Coronary artery (tissue), 2 donors: ENCODE measurements around the gene ZNF691.

Experiments used
- DNase-seq: peaks from one replicate; pipeline ENCODE4 v3.0.0-alpha.2; 2017; ENCODE audit warnings: low spot score
- H3K27ac ChIP-seq, 2 donors: fragments of 200-600 bp; sonication (generic); one replicate each; pipeline ENCODE4 v1.5.1; 2016 to 2019
- H3K4me3 ChIP-seq: fragments of 200-600 bp; sonication (generic); 2 replicates; pipeline ENCODE4 v1.5.1; 2016; ENCODE audit warnings: mild to moderate bottlenecking, moderate library complexity
- TF ChIP-seq, protein P1 (sequence below): fragments of 200-600 bp; sonication (generic); IDR thresholded peaks from one replicate; pipeline ENCODE4 v1.5.1; 2019; ENCODE audit warnings: antibody characterized with exemption

The ZNF691 gene, protein sequence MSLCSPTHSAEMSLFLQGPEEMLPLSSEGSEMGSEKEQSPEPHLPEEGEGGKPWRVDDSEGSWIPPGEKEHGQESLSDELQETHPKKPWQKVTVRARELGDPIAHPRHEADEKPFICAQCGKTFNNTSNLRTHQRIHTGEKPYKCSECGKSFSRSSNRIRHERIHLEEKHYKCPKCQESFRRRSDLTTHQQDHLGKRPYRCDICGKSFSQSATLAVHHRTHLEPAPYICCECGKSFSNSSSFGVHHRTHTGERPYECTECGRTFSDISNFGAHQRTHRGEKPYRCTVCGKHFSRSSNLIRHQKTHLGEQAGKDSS

DNA sequence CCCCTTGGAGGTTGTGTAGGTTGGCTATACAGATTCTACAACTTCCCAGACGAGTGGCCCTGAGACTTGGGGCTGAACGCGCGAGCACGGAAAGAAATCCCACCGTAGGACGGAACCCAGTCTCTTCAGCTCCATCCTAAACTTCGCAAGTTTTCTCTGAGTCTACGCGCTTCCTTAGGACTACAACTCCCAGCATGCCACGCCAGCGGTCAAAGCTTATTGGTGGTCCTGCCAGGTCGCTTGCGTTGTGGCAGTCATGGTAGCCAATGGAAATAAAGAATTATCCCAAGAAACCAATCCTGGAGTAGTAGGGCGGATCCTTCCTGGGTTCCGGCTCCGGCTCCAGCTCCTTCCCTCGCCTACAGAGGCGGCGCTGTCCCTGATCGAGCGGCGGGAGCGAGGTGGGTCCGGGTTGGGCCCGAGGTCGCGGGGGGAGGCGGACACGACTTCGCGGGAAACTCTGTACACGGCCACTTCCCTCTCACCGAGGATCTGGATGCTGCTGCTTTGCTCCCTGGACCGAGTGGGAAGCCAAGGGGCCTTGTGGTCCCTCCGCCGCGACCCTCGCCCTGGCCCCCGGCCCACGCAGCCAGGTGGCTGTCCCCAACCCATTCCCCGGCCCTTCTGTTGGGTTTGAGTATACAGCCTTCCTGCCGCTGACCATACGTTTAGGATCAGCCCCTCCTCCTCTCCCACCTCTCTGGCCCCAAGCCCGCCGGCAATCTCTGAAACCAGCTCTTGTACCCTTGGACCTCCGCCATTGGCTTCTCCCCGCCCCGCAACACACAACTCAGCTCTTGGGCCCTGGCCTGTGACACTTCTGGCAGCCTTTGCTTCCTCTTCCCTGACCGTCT lies at the start of gene ZNF691:
TSS of gene ZNF691 (plus strand) at position 357 of the 854 bp plus-strand sequence. CDS start 3,046 bp downstream, outside the sequence.
- peak within 1 kb of the TSS; percentile 74 to 91 for H3K27ac ChIP-seq
- DNase-seq = peak; percentile 96
- H3K4me3 ChIP-seq = peak within 1 kb of the TSS; percentile 97
- TF ChIP-seq, protein P1, sequence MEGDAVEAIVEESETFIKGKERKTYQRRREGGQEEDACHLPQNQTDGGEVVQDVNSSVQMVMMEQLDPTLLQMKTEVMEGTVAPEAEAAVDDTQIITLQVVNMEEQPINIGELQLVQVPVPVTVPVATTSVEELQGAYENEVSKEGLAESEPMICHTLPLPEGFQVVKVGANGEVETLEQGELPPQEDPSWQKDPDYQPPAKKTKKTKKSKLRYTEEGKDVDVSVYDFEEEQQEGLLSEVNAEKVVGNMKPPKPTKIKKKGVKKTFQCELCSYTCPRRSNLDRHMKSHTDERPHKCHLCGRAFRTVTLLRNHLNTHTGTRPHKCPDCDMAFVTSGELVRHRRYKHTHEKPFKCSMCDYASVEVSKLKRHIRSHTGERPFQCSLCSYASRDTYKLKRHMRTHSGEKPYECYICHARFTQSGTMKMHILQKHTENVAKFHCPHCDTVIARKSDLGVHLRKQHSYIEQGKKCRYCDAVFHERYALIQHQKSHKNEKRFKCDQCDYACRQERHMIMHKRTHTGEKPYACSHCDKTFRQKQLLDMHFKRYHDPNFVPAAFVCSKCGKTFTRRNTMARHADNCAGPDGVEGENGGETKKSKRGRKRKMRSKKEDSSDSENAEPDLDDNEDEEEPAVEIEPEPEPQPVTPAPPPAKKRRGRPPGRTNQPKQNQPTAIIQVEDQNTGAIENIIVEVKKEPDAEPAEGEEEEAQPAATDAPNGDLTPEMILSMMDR = no peak

DNA sequence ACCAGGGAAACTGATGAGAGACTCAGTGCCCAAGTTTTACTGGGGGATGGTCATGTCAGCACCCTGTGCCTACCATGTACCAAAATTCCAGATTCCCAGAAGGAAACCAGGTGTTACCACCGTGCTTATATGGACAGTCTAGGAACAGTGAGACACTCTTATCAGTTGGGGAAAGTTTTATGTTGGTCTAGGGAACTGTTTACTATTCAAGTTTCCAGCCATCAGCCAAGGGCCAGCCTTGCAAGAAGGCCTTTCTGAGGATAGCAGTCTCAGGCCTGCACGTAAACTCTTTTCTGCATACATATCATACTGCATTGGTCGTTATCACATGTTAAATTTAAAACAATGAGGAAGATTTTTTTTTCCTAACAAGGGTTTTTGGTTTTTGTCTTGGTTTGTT lies 49.0 kb upstream of the ZNF691 start:
- H3K4me3 ChIP-seq = no peak overlapping the region
- TF ChIP-seq, protein P1 = no peak
- no peak for DNase-seq
- no peak overlapping the region for H3K27ac ChIP-seq

DNA sequence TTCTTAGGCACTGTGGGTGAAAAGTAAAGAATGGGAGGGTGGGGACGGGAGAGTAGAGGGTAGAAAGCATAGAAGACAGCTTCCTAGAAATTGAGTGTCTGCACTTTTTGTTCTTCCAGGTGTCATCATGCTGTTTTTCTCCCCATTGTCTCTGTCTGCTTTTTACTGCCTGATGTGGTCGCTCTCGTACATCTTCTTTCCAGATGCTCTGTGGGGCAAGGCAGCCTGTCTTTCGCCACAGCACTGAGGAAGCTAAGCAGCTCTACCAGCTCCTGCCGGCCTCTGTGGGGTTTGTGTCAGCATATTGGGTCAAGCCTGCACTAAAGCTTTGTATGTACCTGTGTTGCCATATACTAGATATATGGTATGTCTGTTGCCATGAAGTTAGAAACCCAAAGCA lies 48.4 kb upstream of the ZNF691 start:
- no peak overlapping the region for H3K4me3 ChIP-seq
- DNase-seq = no peak
- no peak overlapping the region for H3K27ac ChIP-seq
- TF ChIP-seq, protein P1 = no peak

DNA sequence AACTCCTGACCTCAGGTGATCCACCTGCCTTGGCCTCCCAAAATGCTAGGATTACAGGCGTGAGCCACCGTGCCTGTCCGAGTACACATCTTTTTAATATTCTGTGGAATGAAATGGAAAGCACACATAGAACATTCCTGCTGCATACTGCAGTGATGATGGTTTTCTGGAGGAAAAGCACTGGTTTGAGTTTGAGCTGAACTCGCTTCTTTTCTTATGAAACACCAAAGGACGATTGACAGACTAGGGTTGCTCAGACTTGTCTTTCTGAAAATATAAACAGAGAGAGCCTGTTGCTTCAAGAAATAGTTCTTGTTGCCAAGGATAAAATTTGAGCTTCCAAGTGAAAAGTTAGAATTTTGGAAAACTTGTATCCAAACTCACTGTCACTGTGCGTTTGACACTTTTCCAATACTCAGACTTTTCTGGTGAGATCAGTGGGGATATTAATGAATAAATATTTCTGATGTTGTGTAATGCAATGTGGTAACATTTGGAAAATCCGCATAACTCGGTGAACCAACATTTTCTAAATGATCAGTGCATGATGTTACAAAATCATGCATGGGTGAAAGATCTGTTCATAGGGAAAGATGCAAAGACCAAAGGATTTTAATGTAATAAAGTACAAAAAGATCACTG lies 44.5 kb upstream of the ZNF691 start:
- Histone ChIP-seq H3K27ac (peak overlapping the region in 1 of 2 donors; percentile 17), H3K4me3 (no peak overlapping the region)
- TF ChIP-seq, protein P1 = no peak
- no peak for DNase-seq

DNA sequence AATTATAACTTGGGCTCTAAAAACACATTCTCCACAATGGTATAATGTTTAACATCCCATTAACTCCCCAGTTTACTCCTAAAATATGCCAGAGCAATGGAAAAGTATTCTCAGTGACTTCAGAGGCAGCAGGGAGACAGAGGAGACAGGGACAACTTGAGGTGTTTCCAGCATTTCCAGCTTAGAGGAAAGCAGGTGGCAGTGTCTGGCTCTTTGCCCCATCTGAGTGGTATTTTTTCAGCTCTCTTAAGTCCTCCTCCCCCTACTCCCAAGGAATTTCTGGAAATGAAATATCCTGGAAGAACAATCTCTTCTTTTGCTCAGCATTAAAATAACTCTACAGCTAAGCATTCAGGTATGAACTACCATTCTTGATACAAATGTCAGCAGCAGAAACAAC lies 40.2 kb upstream of the ZNF691 start:
- no peak overlapping the region for H3K27ac ChIP-seq
- TF ChIP-seq, protein P1 = no peak
- DNase-seq = no peak
- no peak overlapping the region for H3K4me3 ChIP-seq

DNA sequence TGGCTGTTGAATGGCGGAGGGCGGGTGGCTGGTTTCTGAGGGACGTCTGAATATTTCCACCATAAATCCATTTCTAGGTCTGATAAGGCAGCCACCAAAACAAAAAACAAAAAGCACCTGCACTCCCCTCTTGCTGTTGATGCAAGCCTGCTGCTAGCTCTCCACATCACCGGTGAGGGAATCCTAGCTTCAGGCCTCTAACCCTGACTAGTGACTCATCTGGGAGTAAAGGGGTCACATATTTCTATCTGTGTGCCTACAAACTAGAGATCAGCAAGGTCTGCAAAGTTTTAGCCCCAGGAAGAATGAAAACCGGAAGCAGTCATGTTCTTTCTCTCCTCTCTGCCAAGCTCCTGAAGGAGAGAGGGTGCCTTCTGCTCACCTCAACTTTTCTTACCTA lies 39.8 kb upstream of the ZNF691 start:
- DNase-seq = no peak
- H3K27ac ChIP-seq = no peak overlapping the region

More for the DNA sequence above, 39.8 kb upstream of the ZNF691 start:
- TF ChIP-seq, protein P1 = no peak
- H3K4me3 ChIP-seq = no peak overlapping the region
